Calu3 (cell line): ENCODE results near the gene RAB44. TPM values are rescaled to one million over a fixed set of nuclear protein-coding genes. Genes with fewer than 3 reads are reported as not detected.

ENCODE experiments used
- BruUV-seq: library from RNA; stranded (reverse); fragments of 400-500 nt; replicated peaks from 2 replicates; lab custom pipeline; 2021; lab: Mats Ljungman, UMichigan
- CTCF ChIA-PET: fragments of 300-600 bp; sonication (Branson Sonifier 250); formaldehyde crosslinking; loops from one replicate; lab custom pipeline; 2022; ENCODE audit warnings: antibody characterized with exemption; lab: Charles Lee
- DNase-seq: peaks from one replicate; pipeline ENCODE4 v3.0.0; 2022
- H3K27ac Mint-ChIP-seq: one replicate; pipeline ENCODE4 v1.8.0; 2022; ENCODE audit warnings: mixed read lengths; ENCODE audit not compliant: unreplicated experiment
- H3K27me3 Mint-ChIP-seq: one replicate; pipeline ENCODE4 v1.8.0; 2022; ENCODE audit warnings: mixed read lengths; ENCODE audit not compliant: unreplicated experiment
- H3K36me3 Mint-ChIP-seq: one replicate; pipeline ENCODE4 v1.8.0; 2022; ENCODE audit warnings: mild to moderate bottlenecking, moderate library complexity, mixed read lengths; ENCODE audit not compliant: insufficient read depth, unreplicated experiment
- H3K4me1 Mint-ChIP-seq: one replicate; pipeline ENCODE4 v1.8.0; 2022; ENCODE audit warnings: mild to moderate bottlenecking, low read depth, mixed read lengths; ENCODE audit not compliant: unreplicated experiment
- H3K4me3 Mint-ChIP-seq: one replicate; pipeline ENCODE4 v1.8.0; 2022; ENCODE audit warnings: mild to moderate bottlenecking, low read depth, moderate library complexity, mixed read lengths; ENCODE audit not compliant: unreplicated experiment
- H3K9me3 Mint-ChIP-seq: one replicate; pipeline ENCODE4 v1.8.0; 2022; ENCODE audit warnings: low read depth, mixed read lengths; ENCODE audit not compliant: unreplicated experiment
- CTCF ChIP-seq: fragments of 200-600 bp; IDR thresholded peaks from one replicate; pipeline ENCODE4 v1.8.0; 2022; ENCODE audit warnings: antibody characterized with exemption; ENCODE audit not compliant: unreplicated experiment
- intact Hi-C: fragments of 100-400 bp; cut with micrococcal nuclease; formaldehyde crosslinking; loops from one replicate; pipeline ENCODE4 v1.10.0; 2022; ENCODE audit not compliant: unreplicated experiment
- total RNA-seq: library from RNA; stranded (reverse); gene quantifications from 2 replicates; pipeline ENCODE4 v1.2.3, GENCODE V29; 2022

The RAB44 gene
- total RNA-seq, 1 experiment from 2014 or later = not detected

- no peak for DNase-seq
- TF ChIP-seq CTCF = no peak
- Mint-ChIP-seq H3K36me3 (no peaks in the 10 kb centered on the region), H3K27me3 (peaks cover 20% of the 10 kb centered on the region), H3K4me3 (no peak overlapping the region), H3K9me3 (no peaks in the 10 kb centered on the region), H3K4me1 (peaks cover 26% of the 10 kb centered on the region), H3K27ac (no peak overlapping the region)
- CTCF ChIA-PET = interaction anchor here (1.2 kb wide), 1 partner anchor 14 kb away, joined by 3 read pairs; no protein-coding TSS in a partner anchor
- intact Hi-C loops = no loop called here
- no TSS peak for BruUV-seq
Measured at GRCh38 chr6:36745283-36745682, 47.7 kb downstream of the RAB44 start.

DNA sequence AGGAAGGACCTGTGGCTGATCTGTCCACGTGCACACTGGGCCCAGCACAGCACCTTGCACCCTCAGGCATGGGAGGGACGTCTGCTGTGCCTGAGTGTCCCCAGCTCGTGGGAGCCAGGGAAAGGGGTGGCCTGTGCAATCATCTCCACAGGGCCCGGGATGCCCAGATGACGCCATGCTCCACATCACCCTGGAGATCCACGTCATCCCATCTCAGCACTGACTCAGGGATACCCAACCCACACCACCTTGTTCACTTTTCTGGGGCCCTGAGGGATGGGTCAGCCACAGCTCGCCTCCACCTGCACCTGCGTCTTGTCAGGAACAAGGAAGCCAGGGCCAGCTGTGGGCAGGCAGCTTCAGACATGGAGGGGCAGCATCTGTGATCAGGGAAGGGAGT, 48.2 kb downstream of the RAB44 start:
- Mint-ChIP-seq H3K27me3 (peaks cover 14% of the 10 kb centered on the region), H3K36me3 (no peaks in the 10 kb centered on the region), H3K4me1 (peaks cover 22% of the 10 kb centered on the region), H3K9me3 (no peaks in the 10 kb centered on the region), H3K4me3 (no peak overlapping the region), H3K27ac (no peak overlapping the region)
- no TSS peak for BruUV-seq
- no peak for DNase-seq
- TF ChIP-seq CTCF = no peak
- CTCF ChIA-PET = interaction anchor here (0.6 to 1.2 kb wide), 2 partner anchors 14 to 982 kb away, joined by 3 read pairs; no protein-coding TSS in a partner anchor
- intact Hi-C loops = no loop called here

GRCh38 chr6:36746251-36746650, 48.6 kb downstream of the RAB44 start:
- CTCF ChIA-PET = interaction anchor here (0.6 to 1.2 kb wide), 2 partner anchors 13 to 982 kb away, joined by 3 read pairs; no protein-coding TSS in a partner anchor
- H3K27me3 Mint-ChIP-seq = peaks cover 13% of the 10 kb centered on the region
- H3K9me3 Mint-ChIP-seq = no peaks in the 10 kb centered on the region
- no peak overlapping the region for H3K27ac Mint-ChIP-seq
- BruUV-seq = no TSS peak
- no peaks in the 10 kb centered on the region for H3K36me3 Mint-ChIP-seq
- intact Hi-C loops = no loop called here
- H3K4me3 Mint-ChIP-seq = no peak overlapping the region
- no peak for DNase-seq
- TF ChIP-seq CTCF = no peak
- H3K4me1 Mint-ChIP-seq = peaks cover 23% of the 10 kb centered on the region

- intact Hi-C loops = no loop called here
- no peaks in the 10 kb centered on the region for H3K9me3 Mint-ChIP-seq
- H3K4me3 Mint-ChIP-seq = no peak overlapping the region
- no peak overlapping the region for H3K27ac Mint-ChIP-seq
- H3K27me3 Mint-ChIP-seq = peaks cover 13% of the 10 kb centered on the region
- peaks cover 36% of the 10 kb centered on the region for H3K4me1 Mint-ChIP-seq
- no peak for DNase-seq
- H3K36me3 Mint-ChIP-seq = no peaks in the 10 kb centered on the region
- BruUV-seq = no TSS peak
- no peak for TF ChIP-seq CTCF
- CTCF ChIA-PET = interaction anchor here (0.7 kb wide), 2 partner anchors 178 to 554 kb away, joined by 3 read pairs; no protein-coding TSS in a partner anchor
Measured at GRCh38 chr6:36749829-36750489, 52.3 kb downstream of the RAB44 start.
